Measurements from ENCODE around the gene RTEL1.

DNA sequence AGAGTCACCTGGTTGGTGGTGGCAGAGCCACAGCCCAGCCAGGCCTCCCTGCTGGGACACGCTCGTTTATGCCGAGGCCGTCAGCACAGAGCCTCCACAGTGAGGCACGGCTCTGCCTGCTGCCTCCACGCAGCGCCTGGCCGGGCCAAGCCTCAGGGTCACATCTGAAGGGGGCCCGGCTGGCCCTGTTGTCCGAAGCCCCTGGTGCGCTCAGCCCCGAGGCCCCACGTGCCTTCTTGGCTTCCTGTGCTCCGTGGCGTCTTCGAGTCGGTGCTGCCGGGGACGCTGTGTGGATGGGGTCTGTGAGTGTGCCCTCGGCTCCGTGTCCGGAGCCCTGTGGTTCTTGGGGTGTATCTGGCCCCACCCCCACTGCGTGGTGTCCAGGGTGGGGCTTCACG, 28.0 kb downstream of the RTEL1 start:
- TF ChIP-seq CTCF (IDR thresholded peaks at IDR 0.05; ENCODE audit: poor library complexity), result no peak
- no peak for TF ChIP-seq EZH2 (IDR thresholded peaks at IDR 0.05; ENCODE audit: borderline replicate concordance)
- TF ChIP-seq EZH2phosphoT487 (IDR thresholded peaks at IDR 0.05; ENCODE audit: low read depth, severe bottlenecking, unreplicated experiment), result no peak
